LoVo (cell line): ENCODE data around the gene TMEM120B.
A peak's percentile ranks its signal among the peaks of the same experiment; 100 is the strongest.
"Not testable (repeated sequence)": the region's sequence is repeated elsewhere in the genome, so short reads cannot be mapped to it uniquely, and the experiment has no call there.

Source experiments
- DNase-seq: peaks from one replicate; pipeline ENCODE4 v3.0.0-alpha.2; 2016; ENCODE audit warnings: low spot score

TMEM120B gene

DNA sequence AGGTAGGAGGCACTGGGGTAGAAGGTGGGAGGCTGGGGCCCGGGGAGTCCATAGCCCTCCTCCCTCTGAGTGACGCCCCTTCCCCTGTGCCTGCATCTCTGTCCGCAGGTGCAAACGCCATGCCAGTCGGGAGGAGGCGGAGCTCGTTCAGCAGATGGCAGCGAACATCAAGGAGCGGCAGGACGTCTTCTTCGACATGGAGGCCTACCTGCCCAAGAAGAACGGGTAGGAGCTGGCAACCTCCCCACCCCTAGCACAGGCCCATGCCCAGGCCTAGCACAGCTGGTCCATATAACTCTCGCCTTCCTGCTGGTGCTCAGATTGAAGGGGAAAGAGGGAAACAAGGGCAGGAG is 35.6 kb downstream of the TMEM120B start:
- no peak for DNase-seq

DNA sequence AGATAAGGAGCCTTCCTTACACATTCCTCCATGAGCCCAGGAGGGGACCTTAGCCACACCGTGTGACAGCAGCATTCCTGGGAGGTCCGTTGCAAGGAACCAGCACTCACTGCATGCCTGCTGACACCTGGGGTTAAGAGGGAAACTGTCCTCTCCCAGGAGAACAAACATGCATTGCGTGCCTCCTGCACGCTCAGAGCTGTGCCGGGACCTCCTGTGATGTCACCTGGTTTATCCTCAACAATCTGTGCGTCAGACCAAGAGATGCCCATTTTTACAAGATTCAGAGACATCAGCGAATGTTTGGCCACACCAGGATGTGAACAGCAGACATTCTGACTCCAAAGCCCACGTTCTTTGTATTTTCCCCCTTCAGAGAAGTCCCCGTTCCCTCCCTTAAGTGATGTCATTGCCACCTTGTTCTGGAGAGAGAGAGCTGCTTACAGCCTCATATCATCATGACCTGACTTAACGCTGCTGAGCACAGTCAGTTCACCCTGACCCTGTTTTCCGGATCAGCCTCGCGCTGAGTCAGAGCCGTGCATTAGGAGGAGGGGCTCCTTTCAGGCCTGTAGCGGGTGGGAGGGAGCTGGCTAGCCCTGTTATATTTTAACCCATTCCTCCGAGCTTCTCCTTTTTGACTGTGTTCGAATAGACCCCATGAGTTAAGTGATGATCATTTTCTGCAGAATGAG is 36.2 kb downstream of the TMEM120B start:
- no peak for DNase-seq

DNA sequence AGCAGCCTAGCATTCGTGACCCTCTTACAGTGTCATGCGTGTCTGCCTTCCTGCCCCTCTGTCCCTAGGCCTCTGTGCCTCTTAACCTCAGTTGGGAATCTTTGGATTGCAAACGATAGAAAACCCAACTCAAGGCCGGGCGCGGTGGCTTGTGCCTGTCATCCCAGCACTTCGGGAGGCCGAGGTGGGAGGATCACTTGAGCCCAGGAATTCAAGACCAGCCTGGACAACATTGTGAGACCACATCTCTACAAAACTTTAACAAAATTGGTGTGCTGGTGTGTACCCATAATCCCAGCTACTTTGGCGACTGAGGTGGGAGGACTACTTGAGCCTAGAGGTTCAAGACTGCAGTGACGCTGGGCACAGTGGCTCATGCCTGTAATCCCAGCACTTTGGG is 36.7 kb downstream of the TMEM120B start:
- DNase-seq: no peak

DNA sequence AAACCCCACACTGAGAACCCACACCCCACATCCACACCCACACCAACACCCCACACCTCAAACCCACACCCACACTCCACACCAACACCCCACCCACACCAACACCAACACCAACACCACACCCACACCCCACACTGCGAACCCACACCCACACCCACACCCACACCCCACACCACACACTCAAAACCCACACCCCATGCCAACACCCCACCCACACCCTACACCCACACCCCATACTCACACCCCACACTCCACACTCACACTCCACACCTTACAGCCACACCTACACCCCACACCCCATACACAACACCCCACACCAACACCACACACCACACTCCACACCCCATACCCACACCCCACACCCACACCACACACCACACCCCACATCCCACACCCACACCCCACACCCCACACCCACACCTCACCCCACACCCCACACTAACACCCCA is 38.0 kb downstream of the TMEM120B start:
- no peak for DNase-seq

DNA sequence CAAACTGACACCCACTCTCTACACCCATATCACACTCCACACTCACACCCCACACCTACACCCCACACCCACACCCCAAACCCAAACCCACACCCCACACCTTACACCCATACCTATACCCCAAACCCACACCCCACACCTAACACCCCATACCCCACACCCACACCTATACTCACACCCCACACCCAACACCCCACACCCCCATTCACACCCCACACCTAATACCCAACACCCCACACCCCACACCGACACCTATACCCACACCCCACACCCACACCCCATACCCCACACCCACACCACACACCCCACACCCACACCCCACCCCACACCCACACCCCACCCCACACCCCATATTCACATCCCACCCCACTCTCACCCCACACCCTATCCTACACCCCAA is 38.5 kb downstream of the TMEM120B start:
- DNase-seq: no peak

DNA sequence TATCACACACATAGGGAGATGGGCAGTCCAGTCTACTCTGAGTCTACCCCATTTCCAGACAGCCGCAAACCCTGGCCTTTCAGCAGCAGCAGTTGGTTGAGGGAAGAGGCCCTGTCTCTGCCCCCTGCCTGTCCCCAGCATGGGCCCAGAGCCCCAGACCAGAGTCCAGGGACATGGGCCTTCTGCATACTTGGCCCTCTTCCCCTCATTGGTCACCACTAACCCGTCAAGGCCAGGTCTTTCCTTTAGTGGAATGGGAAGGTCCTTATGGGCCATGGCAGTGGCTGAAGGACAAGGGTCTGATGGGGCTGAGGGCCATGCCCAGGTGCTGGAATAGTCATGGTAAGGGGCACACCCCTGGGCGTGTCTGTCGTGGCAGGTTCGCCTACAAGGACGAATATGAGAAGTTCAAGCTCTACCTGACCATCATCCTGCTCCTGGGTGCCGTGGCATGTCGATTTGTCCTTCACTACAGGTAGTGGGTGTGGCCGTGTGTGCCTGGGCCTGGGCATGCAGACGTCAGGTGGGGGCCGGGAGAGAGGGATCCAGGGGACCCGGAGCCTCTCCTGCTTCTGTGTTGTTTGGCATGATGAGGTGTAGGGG is 39.3 kb downstream of the TMEM120B start:
- DNase-seq: no peak

DNA sequence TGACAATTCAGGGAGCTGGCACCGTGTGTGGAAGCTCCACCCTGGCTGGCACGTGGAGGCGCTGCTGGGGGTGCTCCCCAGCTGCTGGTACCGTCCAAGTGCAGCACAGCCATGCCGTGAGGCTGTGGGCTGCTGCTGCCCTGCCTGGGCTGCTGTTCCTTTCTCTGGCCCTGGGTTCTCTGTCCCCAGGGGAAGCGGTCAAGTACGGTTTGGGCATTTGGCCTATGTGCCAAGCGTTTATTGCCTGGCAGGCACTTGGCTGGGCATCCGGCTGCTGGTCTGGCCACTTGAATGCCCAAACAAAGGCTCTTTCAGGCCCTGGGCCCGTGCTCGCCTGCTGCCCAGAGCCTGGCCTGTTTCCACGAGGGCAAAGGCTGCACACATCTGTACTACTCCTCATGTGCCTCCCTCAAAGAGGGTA is 41.3 kb downstream of the TMEM120B start:
- no peak for DNase-seq

DNA sequence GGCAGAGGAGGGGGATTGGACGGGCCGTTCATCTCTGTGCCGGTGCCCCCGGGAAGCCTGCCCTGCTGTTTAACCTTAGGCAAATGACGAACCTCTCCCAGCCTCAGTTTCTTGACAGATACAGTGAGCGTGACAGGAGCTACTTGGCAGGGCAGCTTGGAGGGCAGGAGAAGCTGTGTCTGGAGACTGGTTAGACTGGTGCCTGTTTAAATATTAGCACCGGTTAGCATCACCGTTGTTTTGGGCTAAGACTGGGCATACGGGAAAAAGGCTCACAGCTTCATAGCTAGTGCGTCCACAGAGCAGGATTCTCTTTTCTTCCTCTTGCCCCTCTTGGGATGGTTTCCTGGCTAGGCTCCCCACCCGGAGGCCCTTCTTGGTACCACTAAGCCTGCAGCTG is 42.3 kb downstream of the TMEM120B start:
- DNase-seq: no peak

DNA sequence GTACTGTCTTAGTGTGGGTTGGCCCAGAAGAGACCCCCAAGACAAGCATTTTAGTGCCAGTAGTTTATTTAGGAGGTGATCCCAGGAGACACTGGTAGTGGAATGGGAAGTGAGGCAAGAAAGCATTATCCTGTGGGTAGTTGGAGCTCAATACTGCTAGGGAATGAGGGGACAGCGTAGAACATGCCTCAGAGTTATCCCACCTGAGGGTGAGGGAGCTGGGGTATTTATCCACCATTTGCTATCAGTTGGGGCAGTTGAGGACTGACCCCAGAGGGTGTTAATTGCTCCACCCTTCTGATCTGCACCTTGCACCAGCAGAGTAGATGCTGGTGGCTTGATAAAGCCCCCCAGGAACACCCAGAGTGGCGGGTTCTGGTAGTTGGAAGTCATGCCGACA is 43.0 kb downstream of the TMEM120B start:
- no peak for DNase-seq

DNA sequence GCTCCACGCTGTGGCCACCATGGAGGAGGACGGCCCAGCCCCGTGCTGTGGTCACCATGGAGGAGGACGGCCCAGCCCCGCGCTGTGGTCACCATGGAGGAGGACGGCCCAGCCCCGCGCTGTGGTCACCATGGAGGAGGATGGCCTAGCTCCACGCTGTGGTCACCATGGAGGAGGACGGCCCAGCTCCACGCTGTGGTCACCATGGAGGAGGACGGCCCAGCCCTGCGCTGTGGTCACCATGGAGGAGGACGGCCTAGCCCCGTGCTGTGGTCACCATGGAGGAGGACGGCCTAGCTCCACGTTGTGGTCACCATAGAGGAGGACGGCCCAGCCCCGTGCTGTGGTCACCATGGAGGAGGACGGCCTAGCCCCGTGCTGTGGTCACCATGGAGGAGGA is 46.0 kb downstream of the TMEM120B start:
- DNase-seq: not testable (repeated sequence)

DNA sequence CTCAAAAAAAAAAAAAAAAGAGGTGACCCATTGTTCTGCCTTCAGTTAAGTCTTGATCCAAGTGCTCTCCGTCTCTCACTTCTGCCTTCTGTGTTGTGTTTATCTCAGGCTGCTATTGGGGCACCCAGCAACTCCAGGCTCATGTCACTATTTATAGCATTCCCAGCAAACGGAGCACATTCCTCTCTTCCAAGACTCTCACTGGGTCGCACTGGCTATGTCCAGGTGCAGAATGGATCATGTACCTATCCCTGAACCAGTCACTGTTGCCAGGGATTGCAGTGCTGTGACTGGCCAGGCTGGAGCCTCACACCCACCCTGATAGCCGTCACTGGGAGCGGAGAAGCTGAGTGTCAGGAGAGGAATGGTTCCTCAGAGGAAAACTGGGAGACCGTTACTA is 49.7 kb downstream of the TMEM120B start:
- no peak for DNase-seq

DNA sequence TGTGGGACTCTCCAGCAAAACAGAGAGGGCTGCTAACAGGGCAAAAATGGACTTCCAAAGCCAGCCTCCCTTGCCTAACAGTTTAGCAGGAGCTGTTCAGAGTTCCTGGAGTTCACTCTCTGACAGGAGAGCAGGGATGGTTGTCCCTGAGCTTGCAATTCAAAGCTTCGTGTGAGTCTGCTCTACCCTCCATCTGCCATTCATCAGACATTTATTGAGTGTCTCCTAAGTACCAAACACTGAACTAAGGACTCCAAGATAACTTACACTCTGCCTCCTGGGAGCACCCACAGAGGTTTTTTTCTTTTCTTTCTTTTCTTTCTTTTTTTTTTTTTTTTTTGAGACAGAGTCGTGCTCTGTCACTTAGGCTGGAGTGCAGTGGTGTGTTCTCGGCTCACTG is 52.3 kb downstream of the TMEM120B start:
- no peak for DNase-seq

DNA sequence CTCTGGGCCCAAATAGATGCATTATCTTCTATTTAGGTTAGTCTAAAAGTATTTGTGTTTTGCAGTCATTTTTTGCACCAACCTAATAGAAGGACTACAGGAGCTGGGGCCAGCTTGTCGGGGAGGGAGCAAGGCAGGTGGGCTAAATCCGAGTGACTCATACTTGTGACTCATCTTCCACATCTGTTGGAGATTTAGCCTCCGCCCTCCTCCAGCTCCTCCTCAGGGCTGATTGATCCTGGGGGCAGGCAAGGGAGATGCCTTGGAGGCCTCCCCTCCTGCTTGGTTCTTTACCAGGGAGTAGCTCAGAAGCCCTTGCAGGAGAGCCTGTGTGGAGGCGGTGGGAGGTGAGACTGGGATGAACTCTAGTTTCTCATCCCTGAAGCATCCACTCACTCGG is 53.0 kb downstream of the TMEM120B start:
- DNase-seq: no peak

DNA sequence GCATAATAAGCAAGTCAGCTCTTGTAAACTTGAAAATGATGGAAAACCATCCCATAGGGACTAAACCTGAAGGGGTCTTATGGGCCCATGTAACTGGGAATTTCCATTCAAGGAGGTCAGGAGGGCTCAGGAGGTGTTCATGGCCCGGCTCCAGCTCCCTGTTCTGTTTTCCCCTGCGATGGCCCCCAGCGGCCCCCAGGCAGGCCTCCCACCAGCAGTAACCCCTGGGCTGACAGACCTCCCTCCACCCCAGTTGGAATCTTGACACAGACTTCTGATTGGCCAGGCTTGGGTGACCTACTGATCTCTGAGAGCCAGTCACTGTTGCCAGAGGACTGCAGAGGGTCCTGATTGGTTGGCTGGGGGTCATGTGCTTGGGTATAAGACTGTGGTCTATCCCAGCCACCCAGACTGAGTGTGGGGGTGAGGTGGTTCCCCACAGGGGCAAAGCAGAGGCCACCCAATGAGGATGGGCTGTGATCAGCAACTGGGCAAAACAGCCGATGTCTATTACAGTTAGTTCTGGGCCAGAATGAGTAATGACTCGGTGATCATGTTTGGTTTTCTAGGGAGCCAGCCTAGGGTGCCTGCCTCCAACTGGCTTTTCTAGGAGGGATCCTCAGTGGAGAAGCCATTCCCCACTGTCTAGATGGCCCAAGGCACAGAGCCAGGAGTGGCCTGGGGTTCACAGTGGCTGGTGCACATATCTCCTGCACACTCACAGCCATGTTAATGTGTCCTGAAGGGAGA is 53.9 kb downstream of the TMEM120B start:
- no peak for DNase-seq

DNA sequence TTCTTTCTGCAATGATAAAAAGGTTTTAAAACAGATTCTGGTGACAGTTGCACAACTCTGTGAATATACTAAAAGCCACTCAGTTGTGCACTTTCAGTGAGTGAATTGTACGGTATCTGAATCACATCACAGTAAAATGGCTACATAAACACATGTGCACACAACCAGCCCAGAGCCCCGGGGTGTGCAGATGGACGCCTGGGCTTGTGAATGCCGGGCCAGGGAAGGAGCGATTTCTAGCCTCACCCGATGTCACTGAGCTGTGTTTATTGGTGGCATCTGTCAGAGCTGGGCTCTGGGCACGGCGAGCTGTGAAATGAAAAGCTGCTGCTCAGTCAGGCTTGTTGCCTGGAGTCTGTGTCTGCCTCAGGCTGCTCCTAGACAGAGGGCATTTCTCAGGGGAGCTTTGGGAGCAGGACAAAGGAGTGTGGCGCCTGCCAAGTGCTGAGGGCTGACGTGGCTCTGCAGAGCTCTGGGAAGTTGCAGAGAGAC is 55.0 kb downstream of the TMEM120B start:
- DNase-seq: no peak

DNA sequence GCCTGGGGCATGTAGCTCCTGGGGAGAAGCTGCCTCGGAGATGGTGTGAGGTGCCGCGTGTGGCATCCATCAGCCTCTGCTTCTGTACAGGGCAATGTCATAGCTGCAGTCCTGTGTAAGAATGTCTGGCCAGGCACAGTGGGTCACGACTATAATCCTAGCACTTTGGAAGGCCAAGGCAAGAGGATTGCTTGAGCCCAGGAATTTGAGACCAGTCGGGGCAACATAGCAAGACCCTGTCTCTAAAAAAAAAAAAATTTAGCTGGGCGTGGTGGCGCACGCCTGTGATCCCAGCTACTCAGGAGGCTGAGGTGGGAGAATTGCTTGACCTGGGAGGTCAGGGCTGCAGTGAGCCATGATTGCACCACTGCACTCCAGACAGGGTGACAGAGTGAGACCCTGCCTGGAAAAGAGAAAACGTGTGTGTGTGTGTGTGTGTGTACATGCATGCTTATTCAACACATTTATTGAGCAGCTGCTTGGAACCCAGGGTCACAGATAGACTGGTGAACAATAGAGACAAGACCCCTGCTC is 56.8 kb downstream of the TMEM120B start:
- DNase-seq: no peak

DNA sequence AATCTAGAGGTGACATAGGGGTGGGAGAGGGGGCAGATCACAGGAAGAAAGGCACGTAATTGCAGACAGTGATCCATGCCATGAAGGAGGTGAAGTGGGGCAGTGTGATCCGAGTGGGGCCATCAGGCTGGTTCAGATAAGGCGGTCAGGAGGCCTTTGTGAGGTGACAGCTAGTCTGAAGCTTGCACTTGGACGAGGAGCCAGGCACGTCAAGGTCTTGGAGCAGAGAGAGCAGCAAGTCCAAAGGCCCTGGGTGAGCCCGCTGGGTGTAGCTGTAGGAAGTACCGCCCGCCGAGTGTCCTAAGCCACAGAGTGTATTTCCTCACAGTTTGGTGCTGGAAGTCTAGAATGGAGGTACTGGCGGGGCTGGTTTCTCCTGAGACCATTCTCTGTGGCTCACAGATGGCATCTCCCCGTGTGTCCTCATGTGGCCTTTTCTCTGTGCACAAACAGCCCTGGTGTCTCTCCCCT is 57.3 kb downstream of the TMEM120B start:
- DNase-seq: no peak

DNA sequence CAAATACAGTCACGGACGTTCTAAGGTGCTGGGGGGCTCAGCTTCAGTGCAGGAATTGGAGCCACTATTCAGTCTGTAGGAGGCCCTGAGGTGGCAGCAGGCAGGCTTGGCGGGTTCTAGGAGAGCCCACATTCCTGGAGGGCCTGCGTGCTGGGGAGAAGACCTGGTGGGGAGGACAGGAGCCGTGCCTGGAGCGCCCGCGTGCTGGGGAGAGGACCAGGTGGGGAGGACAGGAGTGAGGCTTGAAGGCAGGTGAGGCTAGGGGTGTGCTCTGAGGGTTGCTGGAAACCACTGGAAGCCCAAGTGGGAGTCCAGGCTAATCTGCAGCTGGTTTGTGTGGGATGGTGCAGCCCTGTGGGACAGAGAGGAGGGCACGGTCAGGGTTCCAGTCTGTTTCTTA is 57.8 kb downstream of the TMEM120B start:
- no peak for DNase-seq

DNA sequence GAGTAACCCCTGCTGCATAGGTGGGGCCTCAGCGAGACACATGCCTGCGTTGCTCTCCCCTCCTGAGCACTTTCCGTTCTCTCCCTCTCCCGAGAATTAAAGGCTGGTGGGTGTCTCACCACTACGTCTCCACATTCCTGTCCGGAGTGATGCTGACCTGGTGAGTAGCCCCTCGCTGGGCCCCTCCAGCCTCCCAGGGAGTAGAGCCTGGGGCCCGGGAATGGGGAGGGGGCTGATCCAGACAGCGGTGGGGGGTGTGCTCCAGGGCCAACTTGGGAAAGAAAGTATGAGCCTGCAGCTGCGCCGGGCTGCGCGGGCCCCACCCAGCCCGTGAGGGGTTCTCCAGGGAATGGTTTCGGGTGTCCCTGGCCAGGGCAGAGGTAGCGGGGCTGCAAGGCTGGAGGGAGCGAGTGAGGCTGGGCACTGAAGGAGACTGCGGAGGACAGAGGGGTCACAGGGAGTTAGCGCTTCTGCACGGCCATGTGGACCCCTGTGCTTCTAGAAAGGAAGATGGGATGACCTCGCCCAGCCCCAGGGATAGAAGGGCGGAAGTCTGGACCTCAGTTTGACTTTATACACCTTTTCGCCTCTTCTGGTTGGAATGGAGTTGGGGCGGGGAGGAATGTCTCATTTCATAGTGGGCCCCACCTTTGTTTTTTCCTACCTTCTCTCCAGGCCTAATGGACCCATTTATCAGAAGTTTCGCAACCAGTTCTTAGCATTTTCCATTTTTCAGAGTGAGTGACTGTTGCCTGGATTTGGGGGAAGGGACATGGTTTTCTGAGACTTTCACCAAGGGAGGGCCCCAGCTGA is 58.5 kb downstream of the TMEM120B start:
- DNase-seq: no peak

DNA sequence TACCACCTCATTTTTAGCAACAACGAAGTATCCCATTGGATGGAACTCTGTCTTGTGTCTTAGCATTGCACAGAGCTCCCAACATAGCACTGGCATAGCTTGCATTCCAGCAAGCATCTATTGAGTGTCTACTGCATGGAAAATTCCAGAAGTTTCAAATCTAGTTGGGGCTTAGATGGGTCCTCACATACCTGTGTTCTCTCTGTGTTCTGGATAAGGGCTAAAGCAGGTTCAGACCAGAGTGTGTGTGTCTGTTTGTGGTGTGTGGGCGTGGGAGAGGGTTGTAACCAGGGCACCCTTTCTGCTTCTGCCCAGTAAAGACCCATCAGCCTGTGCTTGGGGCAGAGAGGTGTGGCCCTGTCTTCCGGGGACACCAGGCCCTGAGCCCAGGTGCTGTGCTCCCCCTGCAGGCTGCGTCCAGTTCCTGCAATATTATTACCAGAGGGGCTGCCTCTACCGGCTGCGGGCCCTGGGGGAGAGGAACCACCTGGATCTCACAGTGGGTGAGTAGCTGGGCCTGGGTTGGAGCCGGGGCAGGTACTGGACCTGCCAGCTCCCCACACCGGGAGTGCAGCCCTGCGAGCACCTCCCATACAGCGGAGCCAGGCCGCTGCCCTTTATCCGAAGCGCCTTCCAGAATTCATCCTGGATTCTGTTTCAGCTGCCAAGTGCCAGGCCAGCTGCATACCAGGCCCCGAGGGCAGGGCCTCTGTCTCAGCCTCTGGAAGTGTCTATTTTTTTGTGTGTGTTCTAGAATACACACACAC is 60.6 kb downstream of the TMEM120B start:
- peak; percentile 78 for DNase-seq

DNA sequence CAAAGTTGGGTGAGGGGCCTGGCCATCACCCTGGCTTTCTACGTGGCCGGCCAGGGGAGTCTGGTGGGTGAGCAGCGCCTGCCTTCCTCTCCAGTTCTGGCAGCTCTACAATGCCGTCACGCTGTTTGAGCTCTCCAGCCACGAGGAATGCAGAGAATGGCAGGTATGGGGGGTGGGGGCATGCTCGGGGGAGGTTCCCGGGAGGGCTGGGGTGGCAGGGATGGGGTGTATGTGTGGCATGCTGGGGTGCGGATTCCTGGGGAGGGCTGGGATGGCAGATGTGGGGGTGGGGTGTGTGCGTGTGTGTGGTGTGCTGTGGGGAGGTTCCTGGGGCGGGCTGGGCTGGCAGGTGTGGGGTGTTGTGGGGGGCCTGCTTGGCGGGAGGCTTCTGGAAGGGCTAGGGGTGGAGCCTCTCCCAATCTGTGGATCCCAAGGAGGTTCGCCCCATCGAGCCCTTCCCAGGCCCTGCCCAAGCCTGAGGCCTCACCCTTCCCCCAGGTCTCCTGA is 62.5 kb downstream of the TMEM120B start:
- no peak for DNase-seq
